Pons (tissue), 1 donor: Measurements from ENCODE around the gene PJVK.
"Not testable (repeated sequence)": the region's sequence is repeated elsewhere in the genome, so short reads cannot be mapped to it uniquely, and the experiment has no call there.

Experiments used
- DNase-seq: peaks from one replicate; pipeline ENCODE4 v3.0.0-alpha.2; 2016; ENCODE audit warnings: low spot score

The PJVK gene

GRCh38 chr2:178436662-178437061, 14.5 kb upstream of the PJVK start:
- no peak for DNase-seq

GRCh38 chr2:178441426-178441825, 9.8 kb upstream of the PJVK start:
- DNase-seq = no peak

- DNase-seq = no peak
Observed at GRCh38 chr2:178448968-178449661, 2.1 kb upstream of the PJVK start.

- DNase-seq = peak; percentile 34
Observed at GRCh38 chr2:178449700-178450523, 1.3 kb upstream of the PJVK start.

- no peak for DNase-seq
Observed at GRCh38 chr2:178450524-178450773, 729 bp upstream of the PJVK start.

GRCh38 chr2:178452334-178452733, 1.2 kb downstream of the PJVK start:
- no peak for DNase-seq

GRCh38 chr2:178452870-178453269, 1.7 kb downstream of the PJVK start:
- DNase-seq = no peak

GRCh38 chr2:178455947-178456346, 4.8 kb downstream of the PJVK start:
- DNase-seq = peak; percentile 24

GRCh38 chr2:178457390-178457886, 6.3 kb downstream of the PJVK start:
- DNase-seq = no peak

GRCh38 chr2:178469219-178469849, 18.2 kb downstream of the PJVK start:
- DNase-seq = no peak

- DNase-seq = not testable (repeated sequence)
Observed at GRCh38 chr2:178471313-178471712, 20.1 kb downstream of the PJVK start.

GRCh38 chr2:178473373-178473772, 22.2 kb downstream of the PJVK start:
- DNase-seq = no peak

GRCh38 chr2:178473931-178474330, 22.8 kb downstream of the PJVK start:
- DNase-seq = no peak

- DNase-seq = no peak
Observed at GRCh38 chr2:178474560-178474959, 23.4 kb downstream of the PJVK start.

- DNase-seq = no peak
Observed at GRCh38 chr2:178476477-178476876, 25.3 kb downstream of the PJVK start.

- peak; percentile 35 for DNase-seq
Observed at GRCh38 chr2:178477443-178478129, 26.4 kb downstream of the PJVK start.

GRCh38 chr2:178478130-178478438, 26.9 kb downstream of the PJVK start:
- DNase-seq = no peak

GRCh38 chr2:178478439-178479274, 27.5 kb downstream of the PJVK start, which contains the start of gene FKBP7:
Gene FKBP7, minus strand, starts transcription at chr2:178478600. Its CDS starts 101 bp downstream, at chr2:178478499.
- peak; percentile 92 for DNase-seq

- no peak for DNase-seq
Observed at GRCh38 chr2:178479275-178479616, 28.1 kb downstream of the PJVK start.

GRCh38 chr2:178479758-178480226, 28.6 kb downstream of the PJVK start:
- no peak for DNase-seq
